ENCODE data around the gene PC. TPM values are rescaled to one million over a fixed set of nuclear protein-coding genes. Genes with fewer than 3 reads are reported as not detected.

PC gene
- total RNA-seq, 1 donor from 2014 or later: 49.1 TPM

- TF ChIP-seq, protein P1, sequence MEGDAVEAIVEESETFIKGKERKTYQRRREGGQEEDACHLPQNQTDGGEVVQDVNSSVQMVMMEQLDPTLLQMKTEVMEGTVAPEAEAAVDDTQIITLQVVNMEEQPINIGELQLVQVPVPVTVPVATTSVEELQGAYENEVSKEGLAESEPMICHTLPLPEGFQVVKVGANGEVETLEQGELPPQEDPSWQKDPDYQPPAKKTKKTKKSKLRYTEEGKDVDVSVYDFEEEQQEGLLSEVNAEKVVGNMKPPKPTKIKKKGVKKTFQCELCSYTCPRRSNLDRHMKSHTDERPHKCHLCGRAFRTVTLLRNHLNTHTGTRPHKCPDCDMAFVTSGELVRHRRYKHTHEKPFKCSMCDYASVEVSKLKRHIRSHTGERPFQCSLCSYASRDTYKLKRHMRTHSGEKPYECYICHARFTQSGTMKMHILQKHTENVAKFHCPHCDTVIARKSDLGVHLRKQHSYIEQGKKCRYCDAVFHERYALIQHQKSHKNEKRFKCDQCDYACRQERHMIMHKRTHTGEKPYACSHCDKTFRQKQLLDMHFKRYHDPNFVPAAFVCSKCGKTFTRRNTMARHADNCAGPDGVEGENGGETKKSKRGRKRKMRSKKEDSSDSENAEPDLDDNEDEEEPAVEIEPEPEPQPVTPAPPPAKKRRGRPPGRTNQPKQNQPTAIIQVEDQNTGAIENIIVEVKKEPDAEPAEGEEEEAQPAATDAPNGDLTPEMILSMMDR (IDR thresholded peaks at IDR 0.05): no peak
Measured at GRCh38 chr11:66985508-66986177, 27.5 kb upstream of the PC start.

GRCh38 chr11:66983275-66983924 lies 25.2 kb upstream of the PC start:
- no peak overlapping the region for H3K4me3 Mint-ChIP-seq (ENCODE audit: unreplicated experiment)
- no peak for DNase-seq (ENCODE audit: extremely low spot score, unreplicated experiment)
- TF ChIP-seq, protein P1 (IDR thresholded peaks at IDR 0.05): no peak
- peaks cover 38% of the 10 kb centered on the region for H3K4me1 Mint-ChIP-seq (ENCODE audit: unreplicated experiment)
- H3K27ac Mint-ChIP-seq (ENCODE audit: unreplicated experiment): no peak overlapping the region
- H3K27me3 Mint-ChIP-seq (ENCODE audit: unreplicated experiment): no peaks in the 10 kb centered on the region
- H3K36me3 Mint-ChIP-seq (ENCODE audit: unreplicated experiment): no peaks in the 10 kb centered on the region
- H3K9me3 Mint-ChIP-seq (ENCODE audit: unreplicated experiment): no peaks in the 10 kb centered on the region

More at GRCh38 chr11:66985508-66986177, 27.5 kb upstream of the PC start:
- Mint-ChIP-seq H3K4me3 (ENCODE audit: unreplicated experiment) (no peak overlapping the region), H3K27ac (ENCODE audit: unreplicated experiment) (no peak overlapping the region), H3K36me3 (ENCODE audit: unreplicated experiment) (no peaks in the 10 kb centered on the region), H3K27me3 (ENCODE audit: unreplicated experiment) (no peaks in the 10 kb centered on the region), H3K9me3 (ENCODE audit: unreplicated experiment) (no peaks in the 10 kb centered on the region), H3K4me1 (ENCODE audit: unreplicated experiment) (peaks cover 38% of the 10 kb centered on the region)
- no peak for DNase-seq (ENCODE audit: extremely low spot score, unreplicated experiment)

GRCh38 chr11:66981976-66982578 lies 23.9 kb upstream of the PC start:
- DNase-seq (ENCODE audit: extremely low spot score, unreplicated experiment): peak; percentile 91
- no peak overlapping the region for H3K4me3 Mint-ChIP-seq (ENCODE audit: unreplicated experiment)

DNA sequence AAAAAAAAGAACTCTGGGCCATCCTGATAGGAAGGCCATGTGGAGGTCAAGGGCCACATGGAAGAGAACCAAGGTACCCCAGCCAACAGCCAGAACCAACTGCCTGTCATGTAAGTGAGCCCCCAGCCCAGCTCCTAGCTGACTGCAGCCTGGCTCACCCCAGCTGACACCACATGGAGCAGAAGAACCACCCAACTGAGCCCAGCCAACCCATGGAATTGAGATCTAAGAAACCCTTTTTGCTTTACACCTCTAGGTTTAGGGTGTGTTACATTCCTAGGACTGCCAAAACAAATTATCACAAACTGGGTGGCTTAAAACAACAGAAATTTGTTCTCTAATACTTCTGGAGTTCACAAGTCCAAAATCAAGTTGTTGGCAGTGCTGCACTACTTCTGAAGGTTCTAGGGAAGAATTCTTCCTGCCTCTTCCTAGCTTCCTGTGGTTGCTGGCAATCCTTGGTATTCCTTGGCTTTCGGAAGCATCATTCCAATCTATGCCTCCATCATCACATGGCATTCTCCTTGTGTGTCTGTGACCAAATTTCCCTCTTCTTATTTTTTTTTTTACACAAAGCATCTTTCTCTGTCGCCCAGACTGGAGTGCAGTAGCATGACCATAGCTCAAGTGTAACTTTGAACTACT lies 21.3 kb upstream of the PC start:
- Mint-ChIP-seq H3K36me3 (ENCODE audit: unreplicated experiment) (no peaks in the 10 kb centered on the region), H3K4me1 (ENCODE audit: unreplicated experiment) (peaks cover 26% of the 10 kb centered on the region), H3K27me3 (ENCODE audit: unreplicated experiment) (no peaks in the 10 kb centered on the region), H3K9me3 (ENCODE audit: unreplicated experiment) (no peaks in the 10 kb centered on the region), H3K27ac (ENCODE audit: unreplicated experiment) (no peak overlapping the region), H3K4me3 (ENCODE audit: unreplicated experiment) (no peak overlapping the region)
- TF ChIP-seq, protein P1 (IDR thresholded peaks at IDR 0.05): no peak
- DNase-seq (ENCODE audit: extremely low spot score, unreplicated experiment): no peak

More at GRCh38 chr11:66981976-66982578, 23.9 kb upstream of the PC start:
- peaks cover 31% of the 10 kb centered on the region for H3K4me1 Mint-ChIP-seq (ENCODE audit: unreplicated experiment)
- H3K27ac Mint-ChIP-seq (ENCODE audit: unreplicated experiment): peak overlapping the region; percentile 39
- no peaks in the 10 kb centered on the region for H3K9me3 Mint-ChIP-seq (ENCODE audit: unreplicated experiment)
- TF ChIP-seq, protein P1 (IDR thresholded peaks at IDR 0.05): no peak
- no peaks in the 10 kb centered on the region for H3K36me3 Mint-ChIP-seq (ENCODE audit: unreplicated experiment)
- H3K27me3 Mint-ChIP-seq (ENCODE audit: unreplicated experiment): no peaks in the 10 kb centered on the region

- DNase-seq (ENCODE audit: extremely low spot score, unreplicated experiment): no peak
- H3K4me1 Mint-ChIP-seq (ENCODE audit: unreplicated experiment): peaks cover 30% of the 10 kb centered on the region
- no peaks in the 10 kb centered on the region for H3K27me3 Mint-ChIP-seq (ENCODE audit: unreplicated experiment)
- no peaks in the 10 kb centered on the region for H3K9me3 Mint-ChIP-seq (ENCODE audit: unreplicated experiment)
- TF ChIP-seq, protein P1 (IDR thresholded peaks at IDR 0.05): no peak
- H3K27ac Mint-ChIP-seq (ENCODE audit: unreplicated experiment): no peak overlapping the region
- H3K4me3 Mint-ChIP-seq (ENCODE audit: unreplicated experiment): no peak overlapping the region
- H3K36me3 Mint-ChIP-seq (ENCODE audit: unreplicated experiment): no peaks in the 10 kb centered on the region
Measured at GRCh38 chr11:66978717-66979116, 20.5 kb upstream of the PC start.

Data from osteocyte (in vitro differentiated cells).